H1 (cell line): ENCODE data around the gene VWF. TPM values are rescaled to one million over a fixed set of nuclear protein-coding genes. Genes with fewer than 3 reads are reported as not detected.

Experiments
- CTCF ChIA-PET: fragments of 300-600 bp; sonication (Branson Sonifier 250); formaldehyde crosslinking; loops from one replicate; lab custom pipeline; 2021; ENCODE audit not compliant: partially characterized antibody; lab: Charles Lee
- POLR2A ChIA-PET: fragments of 300-600 bp; sonication (Branson Sonifier 250); formaldehyde crosslinking; loops from one replicate; lab custom pipeline; 2021; ENCODE audit warnings: inconsistent platforms; ENCODE audit not compliant: partially characterized antibody; lab: Charles Lee
- DNase-seq, 2 experiments: peaks; one replicate each; pipeline versions ENCODE4 v3.0.0 to v3.0.0-alpha.2; 2010 to 2022; ENCODE audit warnings: low spot score in 2 of 2, low read depth in 1 of 2, mixed read lengths in 1 of 2
- FAIRE-seq: peaks from 2 replicates; lab custom pipeline; 2011; peaks lifted over from hg19 to GRCh38; lab: Jason Lieb, UNC
- H2AFZ ChIP-seq: 2 replicates; pipeline ENCODE4 v1.8.1; 2012; ENCODE audit warnings: low read length, inconsistent platforms
- H2AK5ac ChIP-seq: 2 replicates; pipeline ENCODE4 v1.6.1; 2013; ENCODE audit warnings: low read depth, low read length
- H2BK120ac ChIP-seq: replicated peaks from 2 replicates; pipeline ENCODE3; 2013; ENCODE audit warnings: low read depth, low read length, inconsistent platforms
- H2BK12ac ChIP-seq: 2 replicates; pipeline ENCODE4 v1.6.1; 2013; ENCODE audit warnings: low read depth, low read length
- H2BK15ac ChIP-seq: 2 replicates; pipeline ENCODE4 v1.6.1; 2013; ENCODE audit warnings: low read length
- H2BK20ac ChIP-seq: 2 replicates; pipeline ENCODE4 v1.6.1; 2013; ENCODE audit warnings: low read length
- H2BK5ac ChIP-seq: 2 replicates; pipeline ENCODE4 v1.6.1; 2013; ENCODE audit warnings: low read depth, low read length
- H3K14ac ChIP-seq: 2 replicates; pipeline ENCODE4 v1.6.1; 2013; ENCODE audit warnings: inconsistent platforms; ENCODE audit not compliant: insufficient read length
- H3K18ac ChIP-seq: 2 replicates; pipeline ENCODE4 v1.6.1; 2013; ENCODE audit warnings: low read length; ENCODE audit errors: extremely low read depth
- H3K23ac ChIP-seq: 2 replicates; pipeline ENCODE4 v1.6.1; 2013; ENCODE audit warnings: inconsistent platforms; ENCODE audit not compliant: insufficient read length
- H3K23me2 ChIP-seq: 2 replicates; pipeline ENCODE4 v1.6.1; 2013; ENCODE audit warnings: low read depth, low read length
- H3K27ac ChIP-seq: 2 replicates; pipeline ENCODE4 v1.6.1; 2011; ENCODE audit warnings: low read depth, low read length, inconsistent platforms
- H3K27me3 ChIP-seq, 4 experiments: replicated peaks in 1 of 4; 1 replicate in 1 of 4; 2 replicates in 3 of 4; pipeline versions ENCODE4 v1.6.1 to v1.8.1; 2011 to 2013; ENCODE audit warnings: low read length in 3 of 4, mild to moderate bottlenecking in 3 of 4, inconsistent platforms in 2 of 4, mixed read lengths in 2 of 4, moderate library complexity in 1 of 4; ENCODE audit not compliant: control insufficient read depth in 3 of 4, insufficient read depth in 3 of 4; ENCODE audit errors: extremely low read depth in 1 of 4
- H3K36me3 ChIP-seq, 4 experiments: 2 replicates each; pipeline versions ENCODE4 v1.6.1 to v1.8.1; 2011 to 2013; ENCODE audit warnings: mild to moderate bottlenecking in 4 of 4, low read length in 3 of 4, moderate library complexity in 2 of 4, control low read depth in 1 of 4, inconsistent platforms in 1 of 4; ENCODE audit not compliant: insufficient read depth in 4 of 4, control insufficient read depth in 2 of 4
- H3K4ac ChIP-seq: replicated peaks from 2 replicates; pipeline ENCODE3; 2013; ENCODE audit warnings: low read length, low read depth, mixed read lengths, inconsistent platforms; ENCODE audit not compliant: insufficient read length
- H3K4me1 ChIP-seq, 4 experiments: replicated peaks in 1 of 4; 1 replicate in 1 of 4; 2 replicates in 3 of 4; pipeline versions ENCODE4 v1.6.1 to v1.8.1; 2011 to 2013; ENCODE audit warnings: low read length in 3 of 4, inconsistent platforms in 2 of 4, mixed read lengths in 1 of 4; ENCODE audit not compliant: insufficient read depth in 4 of 4, control insufficient read depth in 3 of 4
- H3K4me2 ChIP-seq, 2 experiments: 2 replicates each; pipeline versions ENCODE4 v1.6.1 to v1.8.1; 2011 to 2013; ENCODE audit warnings: low read depth in 2 of 2, low read length in 2 of 2, control low read depth in 1 of 2, inconsistent platforms in 1 of 2, mild to moderate bottlenecking in 1 of 2; ENCODE audit not compliant: insufficient read depth in 1 of 2
- H3K4me3 ChIP-seq, 4 experiments: fragments of 200-600, 300-600 bp in 1 of 4; sonication (generic), shearing (Covaris generic), sonication (Bioruptor Twin) in 1 of 4; 2 replicates each; pipeline versions ENCODE4 v1.5.1 to v1.8.1; 2011 to 2016; ENCODE audit warnings: low read length in 4 of 4, low read depth in 3 of 4, control low read depth in 2 of 4, inconsistent platforms in 2 of 4, mild to moderate bottlenecking in 2 of 4, mixed read lengths in 1 of 4, moderate library complexity in 1 of 4; ENCODE audit not compliant: insufficient read depth in 2 of 4; ENCODE audit errors: extremely low read depth in 1 of 4
- H3K56ac ChIP-seq: replicated peaks from 2 replicates; pipeline ENCODE3; 2013; ENCODE audit warnings: low read depth, mild to moderate bottlenecking, mixed read lengths, low read length, inconsistent platforms; ENCODE audit not compliant: insufficient read length
- H3K79me1 ChIP-seq: 2 replicates; pipeline ENCODE4 v1.6.1; 2013; ENCODE audit warnings: low read depth, low read length, control low read depth
- H3K79me2 ChIP-seq, 2 experiments: 2 replicates each; pipeline versions ENCODE4 v1.6.1 to v1.8.1; 2012 to 2013; ENCODE audit warnings: low read length in 2 of 2, mild to moderate bottlenecking in 2 of 2, inconsistent platforms in 1 of 2; ENCODE audit not compliant: insufficient read depth in 2 of 2, control insufficient read depth in 1 of 2
- H3K9ac ChIP-seq, 4 experiments: replicated peaks in 1 of 4; 1 replicate in 1 of 4; 2 replicates in 3 of 4; pipeline versions ENCODE4 v1.6.1 to v1.8.1; 2011 to 2013; ENCODE audit warnings: low read depth in 3 of 4, low read length in 3 of 4, control low read depth in 2 of 4, mild to moderate bottlenecking in 2 of 4, moderate library complexity in 2 of 4, inconsistent platforms in 1 of 4; ENCODE audit errors: extremely low read depth in 1 of 4
- H3K9me3 ChIP-seq, 2 experiments: 2 replicates each; pipeline versions ENCODE4 v1.6.1 to v1.8.1; 2012 to 2013; ENCODE audit warnings: mild to moderate bottlenecking in 2 of 2, moderate library complexity in 2 of 2, control low read depth in 1 of 2, inconsistent platforms in 1 of 2, low read depth in 1 of 2, low read length in 1 of 2, mixed read lengths in 1 of 2; ENCODE audit not compliant: insufficient read depth in 2 of 2
- H4K20me1 ChIP-seq, 2 experiments: replicated peaks in 1 of 2; 2 replicates each; pipeline versions ENCODE3 to v1.8.1; 2011 to 2013; ENCODE audit warnings: inconsistent platforms in 2 of 2, low read length in 2 of 2, mild to moderate bottlenecking in 1 of 2; ENCODE audit not compliant: insufficient read depth in 2 of 2, control insufficient read depth in 1 of 2
- H4K5ac ChIP-seq: 2 replicates; pipeline ENCODE4 v1.6.1; 2013; ENCODE audit warnings: low read length, low read depth, mixed read lengths, inconsistent platforms; ENCODE audit not compliant: insufficient read length
- H4K8ac ChIP-seq: 2 replicates; pipeline ENCODE4 v1.8.0; 2013; ENCODE audit warnings: mild to moderate bottlenecking, moderate library complexity, low read length, inconsistent platforms; ENCODE audit not compliant: insufficient read depth; ENCODE audit errors: extremely low read depth
- H4K91ac ChIP-seq: replicated peaks from 2 replicates; pipeline ENCODE3; 2013; ENCODE audit warnings: low read length, mixed read lengths, inconsistent platforms; ENCODE audit not compliant: insufficient read length
- ASH2L ChIP-seq: fragments of 200-600, 300-600 bp; sonication (generic); IDR thresholded peaks from one replicate; pipeline ENCODE4 v1.7.1; 2017; ENCODE audit warnings: low read length
- CBX8 ChIP-seq: fragments of 300-800, 300-1000 bp; sonication (generic); IDR thresholded peaks from 2 replicates; pipeline ENCODE4 v1.7.1; 2016; ENCODE audit warnings: low read depth, low read length, borderline replicate concordance
- CTBP2 ChIP-seq: IDR thresholded peaks from 2 replicates; pipeline ENCODE4 v1.7.0; 2011; ENCODE audit warnings: borderline replicate concordance, mild to moderate bottlenecking, moderate library complexity, mixed read lengths, low read length; ENCODE audit not compliant: insufficient read depth, insufficient read length
- EZH2 ChIP-seq: fragments of 200-600 bp; sonication (generic); IDR thresholded peaks from 2 replicates; pipeline ENCODE4 v1.7.1; 2012; ENCODE audit warnings: low read depth, mild to moderate bottlenecking, moderate library complexity, low read length, inconsistent platforms; ENCODE audit not compliant: severe bottlenecking
- FOSL1 ChIP-seq: IDR thresholded peaks from 2 replicates; pipeline ENCODE4 v1.6.1; 2011; ENCODE audit warnings: mild to moderate bottlenecking, low read depth, low read length, moderate library complexity; ENCODE audit not compliant: insufficient read depth
- GTF2F1 ChIP-seq: IDR thresholded peaks from 2 replicates; pipeline ENCODE4 v1.6.1; 2012; ENCODE audit warnings: low read depth, low read length, improper control_type of control experiment, borderline replicate concordance
- JUN ChIP-seq: IDR thresholded peaks from 2 replicates; pipeline ENCODE4 v1.6.1; 2011; ENCODE audit warnings: low read depth, mild to moderate bottlenecking, improper control_type of control experiment, low read length
- JUND ChIP-seq: IDR thresholded peaks from 2 replicates; pipeline ENCODE4 v1.6.1; 2011; ENCODE audit warnings: mild to moderate bottlenecking, improper control_type of control experiment, low read length
- KDM5A ChIP-seq: fragments of 200-600 bp; IDR thresholded peaks from 2 replicates; pipeline ENCODE4 v1.7.1; 2012; ENCODE audit warnings: mild to moderate bottlenecking, low read length, inconsistent platforms, mixed read lengths
- RBBP5 ChIP-seq: IDR thresholded peaks from 2 replicates; pipeline ENCODE4 v1.7.1; 2012; ENCODE audit warnings: low read depth, mild to moderate bottlenecking, inconsistent platforms, low read length, moderate library complexity, borderline replicate concordance
- SP2 ChIP-seq: IDR thresholded peaks from 2 replicates; pipeline ENCODE4 v1.6.1; 2012; ENCODE audit warnings: mild to moderate bottlenecking, low read length, inconsistent platforms
- TAF1 ChIP-seq: IDR thresholded peaks from 2 replicates; pipeline ENCODE4 v1.6.1; 2011; ENCODE audit warnings: mild to moderate bottlenecking, low read depth, low read length
- TAF7 ChIP-seq: optimal IDR thresholded peaks from 2 replicates; pipeline ENCODE3; 2011; ENCODE audit warnings: low read depth, mild to moderate bottlenecking, inconsistent platforms, low read length, moderate library complexity, borderline replicate concordance
- TCF12 ChIP-seq: IDR thresholded peaks from 2 replicates; pipeline ENCODE4 v1.6.1; 2011; ENCODE audit warnings: low read depth, mild to moderate bottlenecking, low read length
- WGBS, 2 experiments: shearing (Covaris generic) in 1 of 2; methylation state at CpG; one replicate each; pipeline versions ENCODE4 v1.1.6 to v1.1.7; 2013 to 2015; ENCODE audit warnings: low lambda C conversion rate in 2 of 2, mixed read lengths in 2 of 2, inconsistent platforms in 1 of 2, low coverage in 1 of 2, missing lambda C conversion rate in 1 of 2; ENCODE audit not compliant: insufficient replicate concordance in 2 of 2, insufficient coverage in 1 of 2, insufficient read length in 1 of 2; ENCODE audit errors: extremely low coverage in 1 of 2, missing lambda C conversion rate in 1 of 2; 5-methylcytosine and 5-hydroxymethylcytosine counted together
- polyA plus RNA-seq, 7 experiments: library from polyadenylated mRNA; depleted of rRNA in 3 of 7; stranded (reverse) in 5 of 7; unstranded in 2 of 7; fragments of >200 nt in 5 of 7; fragments of 200-250 nt in 2 of 7; gene quantifications; 1 replicate in 5 of 7; 2 replicates in 1 of 7; 4 replicates in 1 of 7; pipeline versions ENCODE4 v1.2.1 to v1.2.3, GENCODE V29; 2011 to 2013; ENCODE audit warnings: missing spikeins in 2 of 7, mixed read lengths in 2 of 7
- total RNA-seq: library from RNA; stranded (reverse); fragmentation: NEBNext Ultra II Directional; extraction: Animal tissue kit (Norgen Biotek cat#: 25700); gene quantifications from 2 replicates; pipeline ENCODE4 v1.2.1, GENCODE V29; 2021

VWF gene
- total and polyA plus RNA-seq, 2 of the 8 experiments (the other 6 are each of a cell fraction or from before 2014, with no cell fraction given) = 0.39 to 0.60 TPM

- Histone ChIP-seq H4K91ac (no peak overlapping the region), H4K20me1 (no peaks in the 10 kb centered on the region), H3K23ac (no peak overlapping the region), H3K27ac (no peak overlapping the region), H3K4me1 (no peaks in the 10 kb centered on the region), H3K23me2 (no peaks in the 10 kb centered on the region), H2BK5ac (no peak overlapping the region), H3K56ac (no peak overlapping the region), H3K4me3 (no peak overlapping the region), H3K4me2 (no peak overlapping the region), H4K8ac (peak overlapping the region; percentile 35; the same call in 1 of the 2 replicates), H2BK20ac (no peak overlapping the region), H2AFZ (no peak overlapping the region), H2BK12ac (no peak overlapping the region), H3K27me3 (no peaks in the 10 kb centered on the region), H4K5ac (no peak overlapping the region), H3K4ac (no peak overlapping the region), H3K9me3 (no peaks in the 10 kb centered on the region), H2AK5ac (no peak overlapping the region), H3K9ac (no peak overlapping the region), H3K79me2 (no peaks in the 10 kb centered on the region), H3K18ac (no peak overlapping the region), H3K36me3 (no peaks in the 10 kb centered on the region), H2BK120ac (no peak overlapping the region), H2BK15ac (no peak overlapping the region), H3K79me1 (no peaks in the 10 kb centered on the region), H3K14ac (no peak overlapping the region)
- DNase-seq = no peak
- WGBS, 2 experiments = 92% methylated on average over 9 of the region's 10 CpGs; no CpG with 5 or more reads in 1 of the 2 experiments
- ChIA-PET POLR2A (interaction anchor here (0.6 kb wide), 1 partner anchor 52 kb away, joined by 5 read pairs; no protein-coding TSS in a partner anchor), CTCF (interaction anchor here (0.9 to 3.3 kb wide), 2 partner anchors 20 to 30 kb away, joined by 3 to 17 read pairs; no protein-coding TSS in a partner anchor)
- no peak for FAIRE-seq
- TF ChIP-seq JUND (no peak), TAF7 (no peak), FOSL1 (no peak), GTF2F1 (no peak), CTBP2 (no peak), EZH2 (no peak), CBX8 (no peak), ASH2L (no peak), SP2 (no peak), KDM5A (no peak), RBBP5 (no peak), TAF1 (no peak), JUN (no peak), TCF12 (no peak)
These were observed 106.2 kb downstream of the VWF start for GRCh38 chr12:6018265-6018664.
